Measurements from ENCODE around the gene SLC10A1.
"Not testable (repeated sequence)": the region's sequence is repeated elsewhere in the genome, so short reads cannot be mapped to it uniquely, and the experiment has no call there.

SLC10A1 gene

GRCh38 chr14:69736405-69736804, 60.6 kb downstream of the SLC10A1 start:
- H3K4me3 ChIP-seq (ENCODE audit: low read length); DNase-seq (ENCODE audit: low read depth, low spot score): not testable (repeated sequence)

- not testable (repeated sequence) for H3K4me3 ChIP-seq (ENCODE audit: low read length); DNase-seq (ENCODE audit: low read depth, low spot score)
Measured at GRCh38 chr14:69731919-69732598, 65.0 kb downstream of the SLC10A1 start.

GRCh38 chr14:69727860-69728259, 69.2 kb downstream of the SLC10A1 start:
- no peak for DNase-seq (ENCODE audit: low read depth, low spot score)

GRCh38 chr14:69726761-69727511, 70.1 kb downstream of the SLC10A1 start:
- DNase-seq (ENCODE audit: low read depth, low spot score), result no peak
- no peak overlapping the region for H3K4me3 ChIP-seq (ENCODE audit: low read length)

More at GRCh38 chr14:69727860-69728259, 69.2 kb downstream of the SLC10A1 start:
- H3K4me3 ChIP-seq (ENCODE audit: low read length), result no peak overlapping the region

Data from Jurkat, Clone E6-1 (cell line).